Endodermal cell (in vitro differentiated cells): ENCODE results near the gene PRKAR2B. TPM values are rescaled to one million over a fixed set of nuclear protein-coding genes. Genes with fewer than 3 reads are reported as not detected.

Experiments
- DNase-seq: peaks from one replicate; pipeline ENCODE4 v3.0.0-alpha.2; 2017
- H3K27ac ChIP-seq: 2 replicates; pipeline ENCODE4 v1.5.1; 2013; ENCODE audit warnings: mild to moderate bottlenecking, low read depth, low read length, moderate library complexity
- H3K27me3 ChIP-seq: 2 replicates; pipeline ENCODE4 v1.6.1; 2013; ENCODE audit warnings: mild to moderate bottlenecking, low read length, moderate library complexity; ENCODE audit not compliant: insufficient read depth, control insufficient read depth, poor library complexity, severe bottlenecking
- H3K36me3 ChIP-seq: 2 replicates; pipeline ENCODE4 v1.7.0; 2013; ENCODE audit warnings: mild to moderate bottlenecking, low read length, moderate library complexity; ENCODE audit not compliant: control insufficient read depth, insufficient read depth
- H3K4me1 ChIP-seq: one replicate; pipeline ENCODE4 v1.7.0; 2013; ENCODE audit warnings: low read length; ENCODE audit not compliant: control insufficient read depth, insufficient read depth
- H3K4me3 ChIP-seq: 2 replicates; pipeline ENCODE4 v1.5.1; 2013; ENCODE audit warnings: mild to moderate bottlenecking, low read length, moderate library complexity
- H3K9ac ChIP-seq: 2 replicates; pipeline ENCODE4 v1.6.1; 2013; ENCODE audit warnings: mild to moderate bottlenecking, low read length, moderate library complexity; ENCODE audit not compliant: poor library complexity, severe bottlenecking; ENCODE audit errors: extremely low read depth
- H3K9me3 ChIP-seq: 2 replicates; pipeline ENCODE4 v1.6.1; 2013; ENCODE audit warnings: mild to moderate bottlenecking, low read length, moderate library complexity; ENCODE audit not compliant: control insufficient read depth
- H3K27ac Mint-ChIP-seq: 2 replicates; pipeline ENCODE4 v1.8.0; 2020; ENCODE audit warnings: mixed read lengths
- H3K27me3 Mint-ChIP-seq: 2 replicates; pipeline ENCODE4 v1.8.0; 2021; ENCODE audit warnings: mild to moderate bottlenecking, mixed read lengths; ENCODE audit not compliant: insufficient read depth
- H3K36me3 Mint-ChIP-seq: 2 replicates; pipeline ENCODE4 v1.8.0; 2020; ENCODE audit warnings: low read depth, mixed read lengths
- H3K4me1 Mint-ChIP-seq: 2 replicates; pipeline ENCODE4 v1.8.0; 2020; ENCODE audit warnings: mixed read lengths
- H3K4me3 Mint-ChIP-seq: 2 replicates; pipeline ENCODE4 v1.8.0; 2020; ENCODE audit warnings: mild to moderate bottlenecking, moderate library complexity, mixed read lengths
- H3K9me3 Mint-ChIP-seq: 2 replicates; pipeline ENCODE4 v1.8.0; 2020; ENCODE audit warnings: mild to moderate bottlenecking, mixed read lengths
- CTCF ChIP-seq: fragments of 200-600 bp; sonication (generic); conservative IDR thresholded peaks from 2 replicates; pipeline ENCODE4 v1.5.0; 2021; ENCODE audit warnings: antibody characterized with exemption, mild to moderate bottlenecking
- WGBS, 2 experiments: methylation state at CpG; one replicate each; pipeline versions ENCODE4 v1.1.5 to v1.1.7; 2013; ENCODE audit warnings: missing lambda C conversion rate in 2 of 2, mixed read lengths in 1 of 2; ENCODE audit not compliant: insufficient coverage in 1 of 2, insufficient read length in 1 of 2; 5-methylcytosine and 5-hydroxymethylcytosine counted together
- total RNA-seq, 2 donors: library from RNA; stranded (reverse); fragmentation: NEBNext Ultra II Directional in 1 of 2; extraction: Animal tissue kit (Norgen Biotek cat#: 25700) in 1 of 2; gene quantifications; 2 replicates in 1 of 2; 3 replicates in 1 of 2; pipeline ENCODE4 v1.2.1, GENCODE V29; 2021

The PRKAR2B gene
- total RNA-seq, 2 donors from 2014 or later: 7.3 to 10.2 TPM

DNA sequence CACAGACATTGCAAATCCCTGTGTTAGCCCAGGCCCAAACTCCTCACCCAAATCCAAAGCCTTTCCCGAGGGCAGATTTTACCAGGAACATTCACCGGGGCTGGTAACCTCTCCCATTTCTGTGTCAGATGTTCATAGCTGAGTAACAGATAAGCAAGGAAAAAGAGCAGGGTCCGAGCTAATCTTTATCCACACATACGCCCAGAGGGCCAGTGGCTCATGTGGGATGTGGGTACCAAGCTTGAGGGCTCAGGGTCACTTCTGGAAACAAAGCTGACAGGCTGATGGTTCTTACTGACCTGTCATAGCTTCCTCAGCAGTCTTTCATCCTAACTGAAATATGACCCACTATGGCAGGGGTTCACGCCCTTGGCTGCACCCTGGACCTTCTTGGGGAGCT lies 164.1 kb downstream of the PRKAR2B start:
- Histone ChIP-seq H3K27ac (no peak overlapping the region), H3K27me3 (no peaks in the 10 kb centered on the region), H3K36me3 (peaks cover 31% of the 10 kb centered on the region), H3K9me3 (no peaks in the 10 kb centered on the region), H3K4me1 (peaks cover 3% of the 10 kb centered on the region), H3K9ac (no peak overlapping the region), H3K4me3 (no peak overlapping the region)
- H3K27ac Mint-ChIP-seq: no peak overlapping the region
- WGBS, 2 experiments: 92 to 100% methylated on average over 1 to 5 of the region's 5 CpGs
- no peaks in the 10 kb centered on the region for H3K9me3 Mint-ChIP-seq
- H3K27me3 Mint-ChIP-seq: no peaks in the 10 kb centered on the region
- no peak for TF ChIP-seq CTCF
- H3K4me3 Mint-ChIP-seq: no peak overlapping the region
- no peak for DNase-seq
- H3K36me3 Mint-ChIP-seq: peaks cover 25% of the 10 kb centered on the region
- H3K4me1 Mint-ChIP-seq: peaks cover 18% of the 10 kb centered on the region

GRCh38 chr7:107209565-107209964 lies 165.1 kb downstream of the PRKAR2B start:
- Histone ChIP-seq H3K36me3 (peaks cover 27% of the 10 kb centered on the region), H3K27ac (no peak overlapping the region), H3K4me1 (peaks cover 3% of the 10 kb centered on the region), H3K27me3 (no peaks in the 10 kb centered on the region), H3K9ac (no peak overlapping the region), H3K9me3 (peaks cover 2% of the 10 kb centered on the region), H3K4me3 (no peak overlapping the region)
- no peak for DNase-seq
- no peak for TF ChIP-seq CTCF
- Mint-ChIP-seq H3K27me3 (no peaks in the 10 kb centered on the region), H3K4me3 (no peak overlapping the region), H3K4me1 (peaks cover 18% of the 10 kb centered on the region), H3K9me3 (no peaks in the 10 kb centered on the region), H3K36me3 (peaks cover 17% of the 10 kb centered on the region), H3K27ac (no peak overlapping the region)
- WGBS, 2 experiments: 83 to 86% methylated on average over 4 of the region's 4 CpGs

DNA sequence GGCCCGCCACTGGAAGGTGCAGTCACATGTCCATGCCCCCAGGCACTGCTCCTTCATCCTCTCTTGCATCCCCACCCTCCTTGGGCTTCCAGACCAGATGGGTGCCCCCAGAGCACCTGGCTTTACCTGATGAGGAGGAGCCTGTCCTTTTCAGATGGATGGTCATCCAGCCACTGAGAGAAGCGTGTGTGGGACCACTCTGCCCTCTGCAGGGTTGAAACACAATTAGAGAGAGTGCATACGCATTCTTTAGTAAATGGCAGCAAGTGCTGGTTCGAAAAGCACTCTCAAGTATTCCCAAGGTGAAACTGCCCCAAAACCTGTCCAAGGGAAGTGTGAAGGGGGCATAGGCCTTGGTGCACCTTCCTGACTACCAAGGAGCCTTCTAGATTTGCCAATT lies 165.9 kb downstream of the PRKAR2B start:
- 95 to 100% methylated on average over 3 to 4 of the region's 4 CpGs for WGBS, 2 experiments
- no peak for DNase-seq
- no peaks in the 10 kb centered on the region for H3K27me3 Mint-ChIP-seq
- Histone ChIP-seq H3K27me3 (no peaks in the 10 kb centered on the region), H3K9ac (no peak overlapping the region), H3K27ac (no peak overlapping the region), H3K9me3 (peaks cover 8% of the 10 kb centered on the region), H3K4me1 (peaks cover 3% of the 10 kb centered on the region), H3K36me3 (peaks cover 27% of the 10 kb centered on the region), H3K4me3 (no peak overlapping the region)
- H3K27ac Mint-ChIP-seq: no peak overlapping the region
- H3K36me3 Mint-ChIP-seq: peaks cover 18% of the 10 kb centered on the region
- H3K4me1 Mint-ChIP-seq: peaks cover 12% of the 10 kb centered on the region
- no peak overlapping the region for H3K4me3 Mint-ChIP-seq
- H3K9me3 Mint-ChIP-seq: no peaks in the 10 kb centered on the region
- peak; percentile 47 for TF ChIP-seq CTCF

Other genes starting within 250 kb of the PRKAR2B start
- gene PIK3CG, start 179.4 kb upstream of the PRKAR2B start, total RNA-seq: under 1 TPM in 1 of 2 donors, not detected in 1; 0.11 TPM
- gene HBP1, start 124.3 kb downstream of the PRKAR2B start, total RNA-seq: 10 to 100 TPM; 39.3 to 51.0 TPM